AG09309 (cell line): ENCODE results near the gene CCDC127.

Experiments
- DNase-seq: peaks from one replicate; pipeline ENCODE4 v3.0.0-alpha.2; 2010; ENCODE audit warnings: low read depth
- H3K4me3 ChIP-seq: 2 replicates; pipeline ENCODE4 v1.5.1; 2011; ENCODE audit warnings: mild to moderate bottlenecking, low read depth, low read length, moderate library complexity; ENCODE audit not compliant: control insufficient read depth
- TF ChIP-seq, protein P1 (sequence below): IDR thresholded peaks from 2 replicates; pipeline ENCODE4 v1.5.1; 2011; ENCODE audit warnings: mild to moderate bottlenecking, low read depth, low read length, inconsistent platforms; ENCODE audit not compliant: insufficient read depth, control insufficient read depth; ENCODE audit errors: missing control alignments

CCDC127 gene

DNA sequence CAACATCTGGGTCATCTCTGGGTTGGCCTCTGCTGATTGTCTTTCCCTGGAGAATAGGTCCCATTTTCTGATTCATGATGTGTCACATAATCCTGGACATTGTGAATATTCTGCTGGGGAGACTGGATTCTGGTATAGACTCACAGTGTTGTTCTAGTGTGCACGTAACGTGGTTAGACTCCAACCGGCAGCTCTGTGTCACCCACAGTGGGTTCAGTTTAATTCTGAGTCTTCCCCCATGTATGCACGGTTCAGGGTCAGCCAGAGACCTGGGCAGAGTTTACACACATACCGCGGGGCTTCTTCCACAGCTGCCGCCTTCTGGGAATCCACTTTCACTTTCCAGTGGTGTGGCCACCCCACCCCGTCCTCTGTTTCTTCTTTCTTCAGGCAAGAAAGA is 64.7 kb downstream of the CCDC127 start:
- DNase-seq: no peak
- TF ChIP-seq, protein P1, sequence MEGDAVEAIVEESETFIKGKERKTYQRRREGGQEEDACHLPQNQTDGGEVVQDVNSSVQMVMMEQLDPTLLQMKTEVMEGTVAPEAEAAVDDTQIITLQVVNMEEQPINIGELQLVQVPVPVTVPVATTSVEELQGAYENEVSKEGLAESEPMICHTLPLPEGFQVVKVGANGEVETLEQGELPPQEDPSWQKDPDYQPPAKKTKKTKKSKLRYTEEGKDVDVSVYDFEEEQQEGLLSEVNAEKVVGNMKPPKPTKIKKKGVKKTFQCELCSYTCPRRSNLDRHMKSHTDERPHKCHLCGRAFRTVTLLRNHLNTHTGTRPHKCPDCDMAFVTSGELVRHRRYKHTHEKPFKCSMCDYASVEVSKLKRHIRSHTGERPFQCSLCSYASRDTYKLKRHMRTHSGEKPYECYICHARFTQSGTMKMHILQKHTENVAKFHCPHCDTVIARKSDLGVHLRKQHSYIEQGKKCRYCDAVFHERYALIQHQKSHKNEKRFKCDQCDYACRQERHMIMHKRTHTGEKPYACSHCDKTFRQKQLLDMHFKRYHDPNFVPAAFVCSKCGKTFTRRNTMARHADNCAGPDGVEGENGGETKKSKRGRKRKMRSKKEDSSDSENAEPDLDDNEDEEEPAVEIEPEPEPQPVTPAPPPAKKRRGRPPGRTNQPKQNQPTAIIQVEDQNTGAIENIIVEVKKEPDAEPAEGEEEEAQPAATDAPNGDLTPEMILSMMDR: no peak
- peak overlapping the region; percentile 18 for H3K4me3 ChIP-seq

DNA sequence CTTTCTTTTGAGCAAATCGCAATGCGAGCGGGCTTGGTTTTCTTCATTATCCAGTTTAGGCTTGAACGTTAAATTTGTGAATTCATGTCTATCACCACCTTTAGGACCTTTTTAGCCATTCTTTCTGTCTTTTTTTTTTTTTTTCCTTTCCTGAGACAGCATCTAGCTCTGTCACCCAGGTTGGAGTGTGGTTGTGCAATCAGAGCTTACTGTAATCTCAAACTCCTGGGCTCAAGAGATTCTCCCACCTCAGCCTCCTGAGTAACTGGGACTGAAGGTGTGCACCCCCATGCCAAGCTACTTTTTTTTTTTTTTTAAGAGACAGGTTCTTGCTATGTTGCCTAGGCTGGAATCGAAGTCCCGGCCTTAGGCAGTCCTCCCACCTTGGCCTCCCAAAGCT is 65.9 kb downstream of the CCDC127 start:
- no peak overlapping the region for H3K4me3 ChIP-seq
- TF ChIP-seq, protein P1: no peak
- DNase-seq: no peak

DNA sequence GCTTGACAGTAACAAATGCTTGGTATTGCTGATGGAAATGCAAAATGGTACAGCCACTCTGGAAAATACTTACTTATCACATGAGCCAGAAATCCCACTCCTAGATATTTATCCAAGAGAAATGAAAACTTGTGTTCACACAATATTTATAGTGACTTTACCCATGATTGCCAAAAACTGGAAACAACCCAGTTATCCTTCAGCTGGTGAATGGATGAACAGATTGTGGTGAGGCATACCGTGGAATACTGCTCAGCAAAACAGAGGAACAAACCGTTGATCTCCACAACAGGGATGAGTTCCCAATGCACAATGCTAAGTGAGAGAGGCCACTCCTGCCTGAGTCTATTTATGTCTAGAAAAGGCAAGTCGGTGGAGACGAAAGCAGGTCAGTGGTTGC is 67.2 kb downstream of the CCDC127 start:
- TF ChIP-seq, protein P1: no peak
- no peak overlapping the region for H3K4me3 ChIP-seq
- no peak for DNase-seq

DNA sequence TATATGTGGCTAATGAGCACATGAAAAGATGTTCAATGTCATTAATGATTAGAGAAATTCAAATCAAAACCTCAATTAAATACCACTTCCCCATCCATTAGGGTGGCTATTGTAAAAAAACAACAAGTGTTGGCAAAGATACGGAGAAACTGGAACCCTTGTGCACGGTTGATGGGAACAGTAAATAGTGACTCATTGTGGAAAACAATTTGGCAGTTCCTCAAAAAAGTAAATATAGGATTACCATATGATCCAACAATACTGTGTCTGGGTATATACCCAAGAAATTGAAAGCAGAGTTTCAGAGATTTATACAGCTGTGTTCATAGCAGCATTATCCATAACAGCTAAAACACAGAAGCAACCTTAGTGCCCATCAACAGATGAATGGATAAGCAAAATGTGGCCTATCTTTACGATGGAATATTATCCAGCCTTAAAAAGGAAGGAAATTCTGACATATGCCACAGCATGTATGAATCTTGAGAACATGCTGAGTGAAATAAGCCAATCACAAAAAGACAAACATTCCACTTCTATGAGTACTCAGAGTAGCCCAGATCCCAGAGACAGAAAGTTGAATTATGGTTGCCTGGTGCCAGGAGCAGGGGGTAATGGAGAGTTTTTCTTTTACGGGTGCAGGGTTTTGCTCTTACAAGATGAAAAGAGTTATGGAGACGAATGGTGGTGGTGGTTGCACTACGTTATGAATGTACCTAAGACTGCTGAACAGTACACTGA is 68.0 kb downstream of the CCDC127 start:
- no peak overlapping the region for H3K4me3 ChIP-seq
- DNase-seq: no peak
- TF ChIP-seq, protein P1: no peak

DNA sequence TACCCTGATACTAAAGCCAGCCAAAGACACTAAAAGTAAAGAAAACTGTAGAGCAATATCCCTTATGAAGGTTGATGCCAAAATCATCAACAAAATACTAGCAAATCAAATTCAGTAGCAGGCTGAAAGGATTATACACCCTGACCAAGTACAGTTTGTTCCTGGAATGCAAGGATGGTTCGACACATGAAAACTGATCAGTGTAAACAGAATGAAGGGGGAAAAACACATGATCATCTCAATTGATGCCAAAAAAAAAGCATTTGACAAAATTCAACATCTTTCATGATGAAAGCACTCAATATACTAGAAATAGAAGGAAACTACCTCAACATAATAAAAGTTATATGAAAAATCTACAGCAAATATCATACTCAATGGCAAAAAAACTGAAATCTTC is 70.2 kb downstream of the CCDC127 start:
- H3K4me3 ChIP-seq: no peak overlapping the region
- TF ChIP-seq, protein P1: no peak
- no peak for DNase-seq
